Body of pancreas (tissue), 4 donors: Measurements from ENCODE around the gene SLC16A8.

Experiments used
- CTCF ChIP-seq, 7 experiments: fragments of 450-650 bp in 4 of 7; fragments of 200-600 bp in 3 of 7; sonication (generic) in 3 of 7; IDR thresholded peaks; one replicate each; pipeline ENCODE4 v1.5.1; 2016 to 2019; ENCODE audit warnings: antibody characterized with exemption in 7 of 7
- POLR2A ChIP-seq, 3 donors: fragments of 450-650 bp; IDR thresholded peaks; one replicate each; pipeline ENCODE4 v1.6.1; 2016; ENCODE audit warnings: antibody characterized with exemption in 3 of 3, mild to moderate bottlenecking in 2 of 3

GRCh38 chr22:38036392-38037062, 47.5 kb downstream of the SLC16A8 start:
- TF ChIP-seq CTCF (IDR thresholded peaks at IDR 0.05) = no peak
- no peak for TF ChIP-seq POLR2A (IDR thresholded peaks at IDR 0.05)
